ENCODE data around the gene TMEM273. TPM values are rescaled to one million over a fixed set of nuclear protein-coding genes. Genes with fewer than 3 reads are reported as not detected.

The TMEM273 gene
- total RNA-seq, 2 donors from 2014 or later, result 9.6 to 14.8 TPM

DNA sequence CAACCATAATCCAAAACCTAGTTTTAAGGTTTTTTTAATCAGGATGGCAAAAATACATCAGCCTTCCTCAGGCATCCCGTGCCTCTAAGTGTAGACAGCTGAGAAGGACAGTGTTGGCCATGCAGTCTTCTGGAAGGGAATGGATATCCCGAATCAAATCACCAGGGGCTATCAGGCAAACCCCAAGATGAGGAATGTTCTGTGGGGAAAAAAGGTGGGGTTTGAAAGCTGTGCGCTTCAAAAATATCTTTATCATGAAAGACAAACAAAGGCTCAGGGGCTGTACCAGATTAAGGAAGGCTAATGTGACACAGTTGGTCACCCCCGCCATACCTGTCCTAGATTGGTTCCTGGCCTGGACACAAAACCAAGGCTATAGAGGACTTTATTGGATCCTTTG, 5.4 kb downstream of the TMEM273 start:
- Histone ChIP-seq H3K9me3 (no peaks in the 10 kb centered on the region), H3K27ac (no peak overlapping the region), H3K27me3 (replicated peaks; ENCODE audit: insufficient read depth) (no peaks in the 10 kb centered on the region), H3K4me1 (ENCODE audit: control insufficient read depth in 1 of 2, low read depth in 2 of 2) (peaks cover 0 to 2% of the 10 kb centered on the region in 2 donors), H3K4me3 (no peak overlapping the region), H3K36me3 (no peaks in the 10 kb centered on the region)
- ATAC-seq (ENCODE audit: insufficient number of reproducible peaks, low FRiP score, low read depth), result no peak
- DNase-seq (ENCODE audit: low spot score), result no peak
- TF ChIP-seq CTCF (IDR thresholded peaks at IDR 0.05), result no peak

DNA sequence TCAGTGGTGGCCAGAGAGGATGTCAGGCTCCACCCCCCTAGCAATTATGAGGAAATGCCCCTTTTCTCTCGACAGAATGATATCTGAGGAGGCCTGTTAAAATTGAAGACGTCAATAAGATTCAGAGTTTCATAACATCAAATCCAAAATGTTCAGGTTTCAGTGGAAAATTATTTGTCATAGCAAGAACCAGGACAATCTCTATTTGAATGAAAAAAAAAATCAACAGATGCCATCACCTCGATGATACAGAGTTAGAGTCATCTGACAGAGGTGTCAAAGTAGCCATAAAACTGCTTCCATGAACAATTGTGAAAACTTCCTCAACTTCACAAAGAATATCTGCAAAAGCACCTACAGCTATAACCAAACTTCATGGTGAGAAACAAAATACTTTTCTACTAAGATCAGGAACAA, 7.7 kb downstream of the TMEM273 start:
- Histone ChIP-seq H3K9me3 (no peaks in the 10 kb centered on the region), H3K36me3 (no peaks in the 10 kb centered on the region), H3K27me3 (replicated peaks; ENCODE audit: insufficient read depth) (no peaks in the 10 kb centered on the region), H3K27ac (no peak overlapping the region), H3K4me3 (no peak overlapping the region), H3K4me1 (ENCODE audit: control insufficient read depth in 1 of 2, low read depth in 2 of 2) (peaks cover 5 to 11% of the 10 kb centered on the region in 2 donors)
- DNase-seq (ENCODE audit: low spot score), result no peak
- no peak for ATAC-seq (ENCODE audit: insufficient number of reproducible peaks, low FRiP score, low read depth)
- no peak for TF ChIP-seq CTCF (IDR thresholded peaks at IDR 0.05)

DNA sequence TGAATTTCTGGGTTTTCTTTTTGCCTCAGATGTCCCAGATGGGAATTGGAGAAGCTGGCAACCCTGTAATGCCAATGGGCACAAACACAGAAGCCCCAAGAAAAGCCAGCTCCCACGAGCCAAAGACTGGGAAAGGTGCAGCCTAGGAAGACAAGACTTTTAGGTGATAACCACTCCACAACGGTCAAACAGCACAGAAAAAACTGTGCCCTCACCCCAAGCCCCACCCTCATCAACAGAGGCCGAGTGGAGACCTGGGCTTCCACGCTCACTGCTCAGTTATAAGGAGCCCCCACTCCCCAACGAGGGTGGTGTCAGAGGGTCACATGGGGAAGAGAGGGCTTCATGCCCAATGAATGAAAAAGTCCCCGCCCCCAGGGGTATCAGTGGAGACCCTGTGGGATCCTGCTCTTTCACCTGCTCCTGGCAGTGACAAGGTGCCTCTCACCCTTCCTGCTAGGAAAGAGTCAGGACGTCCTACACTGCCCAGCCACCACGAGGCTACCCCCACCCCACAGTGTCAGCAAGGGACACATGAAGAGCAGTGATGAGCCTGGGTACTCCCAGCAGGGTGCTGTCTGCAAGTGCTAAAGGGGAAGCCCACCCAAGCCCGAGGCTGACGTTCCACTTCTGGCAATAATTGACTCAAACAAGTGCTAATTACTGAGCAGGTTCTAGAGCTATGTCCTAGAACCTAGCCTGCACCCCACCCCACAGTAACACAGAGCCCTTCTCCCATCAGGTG, 8.3 kb downstream of the TMEM273 start:
- peaks cover 5 to 11% of the 10 kb centered on the region in 2 donors for H3K4me1 ChIP-seq (ENCODE audit: control insufficient read depth in 1 of 2, low read depth in 2 of 2)
- H3K36me3 ChIP-seq, result no peaks in the 10 kb centered on the region
- no peak for TF ChIP-seq CTCF (IDR thresholded peaks at IDR 0.05)
- H3K27me3 ChIP-seq (replicated peaks; ENCODE audit: insufficient read depth), result no peaks in the 10 kb centered on the region
- no peak overlapping the region for H3K4me3 ChIP-seq
- H3K27ac ChIP-seq, result no peak overlapping the region
- no peak for DNase-seq (ENCODE audit: low spot score)
- no peak for ATAC-seq (ENCODE audit: insufficient number of reproducible peaks, low FRiP score, low read depth)
- no peaks in the 10 kb centered on the region for H3K9me3 ChIP-seq

GRCh38 chr10:49178489-49179471, 9.4 kb downstream of the TMEM273 start:
- Histone ChIP-seq H3K27me3 (replicated peaks; ENCODE audit: insufficient read depth) (no peaks in the 10 kb centered on the region), H3K36me3 (no peaks in the 10 kb centered on the region), H3K4me3 (no peak overlapping the region), H3K27ac (no peak overlapping the region), H3K4me1 (ENCODE audit: control insufficient read depth in 1 of 2, low read depth in 2 of 2) (peaks cover 5 to 11% of the 10 kb centered on the region in 2 donors), H3K9me3 (no peaks in the 10 kb centered on the region)
- TF ChIP-seq CTCF (IDR thresholded peaks at IDR 0.05), result no peak
- no peak for DNase-seq (ENCODE audit: low spot score)
- no peak for ATAC-seq (ENCODE audit: insufficient number of reproducible peaks, low FRiP score, low read depth)

Data from thoracic aorta (tissue), 2 donors.